Astrocyte of the hippocampus (primary cell): ENCODE data around the gene FAM163A.
A peak's percentile ranks its signal among the peaks of the same experiment; 100 is the strongest.
"Not testable (repeated sequence)": the region's sequence is repeated elsewhere in the genome, so short reads cannot be mapped to it uniquely, and the experiment has no call there.

ENCODE experiments used
- DNase-seq: peaks from one replicate; pipeline ENCODE4 v3.0.0; 2011; ENCODE audit warnings: low read depth, low spot score

The FAM163A gene

DNA sequence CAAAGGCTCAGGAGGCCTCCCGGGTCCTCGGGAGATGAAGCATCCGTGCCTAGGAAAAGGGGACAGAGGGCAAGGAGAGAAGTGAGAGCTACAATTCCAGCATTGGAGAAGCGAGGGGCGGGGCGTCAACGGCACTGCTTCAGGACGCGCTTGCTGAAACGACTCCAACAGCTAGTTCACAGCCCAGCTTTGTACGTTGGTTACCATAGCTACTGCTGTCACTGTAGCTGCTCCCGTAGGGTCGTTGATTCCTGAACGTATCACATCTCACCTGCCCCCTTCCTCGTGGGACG lies 71.4 kb downstream of the FAM163A start:
- DNase-seq: no peak

DNA sequence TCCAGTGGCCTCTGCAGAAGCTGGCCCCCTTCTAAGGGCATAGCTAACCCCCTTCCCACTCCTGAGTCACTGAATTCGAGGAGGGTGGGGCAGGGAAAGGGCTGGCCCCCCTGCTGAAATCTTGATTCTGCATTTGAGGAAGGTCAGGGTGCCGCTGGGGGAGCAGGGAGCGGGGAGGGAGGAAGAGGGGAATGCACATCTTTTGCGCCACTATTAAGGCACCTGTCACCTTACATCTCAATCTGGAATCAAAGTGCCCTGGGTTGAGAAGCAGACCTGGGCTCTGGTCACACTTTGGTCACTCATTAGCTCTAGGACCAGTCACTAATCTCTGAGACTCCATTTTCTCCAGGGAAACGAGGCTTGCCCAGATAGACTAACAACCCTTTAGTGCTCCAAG lies 72.5 kb downstream of the FAM163A start:
- DNase-seq: no peak

DNA sequence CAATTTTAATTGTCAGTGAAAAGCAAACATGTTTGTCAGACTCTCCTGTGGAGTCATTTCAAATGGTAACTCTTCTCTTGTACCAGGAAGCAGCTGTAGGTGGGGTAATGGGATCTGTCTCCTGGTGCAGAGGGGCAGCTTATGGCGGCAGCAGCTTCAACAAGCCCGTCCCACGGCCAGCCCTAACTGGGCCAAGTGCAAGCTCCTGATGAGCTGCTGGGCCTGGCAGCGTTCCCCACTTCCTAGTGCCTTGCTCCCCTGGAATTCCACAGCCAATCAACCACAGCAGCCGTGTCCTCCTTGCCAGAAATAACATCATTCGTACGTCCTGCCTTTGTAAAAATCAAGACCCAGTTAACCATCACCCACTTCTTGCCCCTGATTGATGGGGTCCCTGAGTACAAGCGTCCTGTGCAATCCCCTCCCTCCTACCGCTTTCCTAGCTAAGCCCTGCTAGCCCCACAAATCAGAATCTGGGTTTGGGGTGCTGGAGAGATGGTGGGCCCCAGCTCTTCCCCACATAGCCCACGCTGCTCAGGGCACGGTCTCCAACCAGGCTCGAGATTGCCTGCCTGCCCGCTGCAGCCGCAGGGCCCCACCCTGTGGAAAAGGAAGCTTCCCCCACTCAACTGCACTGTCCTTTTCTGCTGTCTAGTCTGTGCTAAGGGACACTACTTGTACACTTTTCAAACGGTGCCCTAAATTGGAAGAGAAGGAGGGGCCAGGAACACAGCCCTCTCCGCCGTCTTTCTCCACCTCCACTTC lies 73.3 kb downstream of the FAM163A start:
- DNase-seq: peak; percentile 82

DNA sequence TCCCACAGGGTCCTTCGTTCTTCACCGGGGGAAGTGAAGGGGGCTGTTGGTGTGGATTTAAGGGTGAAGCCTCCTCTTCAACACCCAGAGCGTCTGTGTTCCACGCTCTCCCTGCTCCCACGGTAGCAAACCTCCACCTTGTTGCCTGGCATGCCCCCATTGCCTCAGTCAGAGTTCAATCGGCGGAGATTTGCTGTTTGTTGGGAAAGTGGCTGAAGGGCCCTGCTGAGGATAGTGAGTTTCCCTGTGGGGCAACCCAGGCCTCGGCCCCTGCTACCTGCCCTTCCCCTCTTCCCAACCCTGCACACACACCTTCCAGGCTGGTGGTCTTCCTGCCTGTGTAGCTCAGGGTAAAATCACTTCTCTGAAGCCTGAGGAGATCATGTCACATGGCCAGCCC lies 74.0 kb downstream of the FAM163A start:
- DNase-seq: no peak

DNA sequence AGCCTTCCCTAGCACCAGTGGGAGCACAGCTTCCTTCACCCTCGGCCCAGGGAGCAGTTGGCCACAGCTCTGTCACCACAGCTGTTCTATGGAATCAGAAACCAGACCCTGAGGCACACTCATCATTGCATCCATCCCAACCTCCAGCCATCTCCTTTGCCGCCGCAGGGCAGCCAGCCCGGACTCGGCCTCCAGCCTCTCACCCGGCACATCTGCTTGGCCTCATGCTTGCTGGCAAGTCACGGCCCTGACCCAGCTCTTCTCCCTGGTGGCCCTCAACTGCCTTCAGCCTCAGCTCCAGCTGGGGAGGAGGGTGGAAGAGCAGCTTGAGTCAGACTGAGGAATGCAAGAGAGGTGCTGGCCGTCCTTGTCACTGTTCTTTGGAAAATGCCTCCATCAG lies 74.7 kb downstream of the FAM163A start:
- DNase-seq: no peak

DNA sequence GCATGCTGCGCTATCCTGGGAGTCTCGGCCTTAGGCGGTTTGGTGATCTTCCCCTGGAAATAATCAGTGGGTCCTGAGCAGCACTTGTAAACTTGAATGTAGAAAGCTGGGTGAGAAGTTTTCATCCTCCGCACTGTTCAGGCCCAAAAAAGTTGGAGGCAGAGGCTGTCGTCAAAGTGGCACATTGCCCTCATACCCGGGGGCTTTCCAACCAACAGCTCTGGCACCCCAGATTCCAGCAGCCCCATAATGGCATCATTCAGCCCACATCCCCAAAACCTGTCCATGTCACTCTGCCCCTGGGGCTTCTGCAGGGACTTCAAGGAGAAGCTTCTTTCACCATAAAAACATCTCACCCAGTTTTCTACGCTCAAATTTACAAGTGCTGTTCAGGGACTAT lies 75.2 kb downstream of the FAM163A start:
- no peak for DNase-seq

DNA sequence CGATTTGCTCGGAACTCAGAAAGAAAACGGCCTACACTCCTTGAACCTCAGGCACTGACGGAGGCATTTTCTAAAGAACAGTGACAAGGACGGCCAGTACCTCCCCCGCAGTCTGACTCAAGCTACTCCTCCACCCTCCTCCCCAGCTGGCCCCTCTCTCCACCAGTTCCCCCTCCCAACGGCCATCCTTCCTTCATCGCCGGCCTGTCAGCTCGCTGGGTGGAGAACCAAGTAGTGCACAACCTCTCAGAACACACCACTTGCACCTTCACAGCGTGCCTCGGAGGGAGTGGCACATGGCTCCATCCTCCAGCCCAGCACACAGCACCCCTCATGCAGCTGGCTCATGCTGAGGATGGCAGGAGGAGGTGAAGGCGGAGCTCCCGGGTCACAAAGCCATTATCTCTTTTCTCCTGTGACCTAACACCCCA lies 75.7 kb downstream of the FAM163A start:
- no peak for DNase-seq

DNA sequence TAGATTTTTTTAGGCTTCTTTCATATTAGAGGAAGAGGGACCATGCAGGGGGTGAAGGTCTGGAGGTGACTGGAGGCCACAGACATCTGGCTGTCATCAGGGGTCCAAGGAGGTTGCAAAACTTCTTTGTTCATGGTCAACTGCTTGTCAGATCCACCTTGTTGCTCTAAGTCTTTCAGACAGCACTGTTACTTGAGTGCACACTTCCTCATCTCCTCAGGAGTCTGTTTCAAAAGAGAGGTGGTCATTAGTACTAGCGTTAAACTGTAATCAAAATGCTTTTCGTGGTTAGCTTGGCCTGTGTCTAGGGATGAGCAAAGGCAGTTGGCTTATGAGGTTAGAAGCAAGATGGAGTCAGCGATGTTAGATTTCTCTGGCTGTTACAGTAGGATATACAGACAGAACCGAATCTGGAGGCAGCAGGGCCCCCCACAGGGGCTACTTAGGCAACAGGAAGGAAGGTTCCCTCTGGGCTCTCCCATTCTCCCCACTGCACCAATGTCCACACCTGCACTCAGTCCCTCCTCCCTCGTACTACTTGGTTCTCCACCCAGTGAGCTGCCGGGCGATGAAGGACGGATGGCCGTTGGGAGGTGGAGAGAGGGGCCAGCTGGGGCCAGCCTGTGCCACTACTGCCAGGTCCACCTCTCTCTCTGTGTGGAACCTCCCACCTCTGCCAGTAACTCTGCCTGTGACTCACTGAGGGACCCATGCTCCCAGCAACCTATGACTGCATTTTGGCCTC lies 77.3 kb downstream of the FAM163A start:
- DNase-seq: no peak

DNA sequence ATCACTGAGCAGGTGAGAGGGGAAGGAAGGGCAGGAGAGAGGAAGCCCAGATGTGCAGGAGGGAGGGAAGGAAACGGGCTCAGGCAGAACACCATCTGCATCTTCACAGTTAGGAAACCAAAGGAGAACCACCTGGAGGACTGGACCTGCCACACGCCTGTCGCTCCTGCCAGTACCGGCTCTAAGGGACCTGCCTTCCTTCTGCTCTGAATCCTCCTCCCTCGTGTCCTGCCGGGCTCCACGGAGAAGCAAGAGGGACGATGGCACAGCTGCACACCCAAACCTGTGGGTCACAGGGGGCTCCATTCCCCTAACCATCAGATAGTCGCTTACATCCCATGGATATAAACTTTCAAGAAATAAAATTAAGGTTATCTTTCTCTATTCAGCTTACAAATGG lies 78.4 kb downstream of the FAM163A start:
- DNase-seq: no peak

DNA sequence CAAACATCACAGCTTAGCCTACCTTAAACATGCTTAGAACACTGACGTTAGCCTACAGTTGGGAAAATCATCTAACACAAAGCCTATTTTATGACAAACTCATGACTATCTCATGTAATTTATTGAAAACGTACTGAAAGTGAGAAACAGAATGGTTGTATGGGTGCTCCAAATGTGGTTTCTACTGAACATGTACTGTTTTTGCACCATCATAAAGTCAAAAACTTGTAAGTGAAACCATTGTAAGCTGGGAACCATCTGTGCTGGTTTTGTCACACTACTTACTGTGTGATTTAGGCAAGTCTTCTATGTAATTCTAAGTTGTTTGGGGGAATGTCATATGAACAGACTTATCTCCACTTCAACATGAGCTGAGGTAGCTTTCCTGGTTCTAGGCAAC lies 79.0 kb downstream of the FAM163A start:
- DNase-seq: no peak

DNA sequence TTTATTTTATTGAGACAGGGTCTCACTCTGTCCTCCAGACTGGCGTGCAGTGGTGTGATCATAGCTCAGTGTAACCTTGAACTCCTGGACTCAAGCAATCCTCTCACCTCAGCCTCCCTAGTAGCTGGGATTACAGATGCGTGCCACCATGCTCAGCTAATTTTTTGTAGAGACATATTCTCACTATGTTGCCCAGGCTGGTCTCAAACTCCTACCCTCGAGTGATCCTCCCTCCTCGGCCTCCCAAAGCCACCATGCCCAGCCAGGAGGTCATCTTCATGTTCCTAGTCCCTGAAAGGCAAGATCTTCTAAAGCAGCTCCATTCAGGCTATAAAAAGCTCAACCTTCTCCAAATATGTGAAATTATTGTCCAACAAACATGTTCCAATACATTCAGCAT lies 80.6 kb downstream of the FAM163A start:
- DNase-seq: no peak

DNA sequence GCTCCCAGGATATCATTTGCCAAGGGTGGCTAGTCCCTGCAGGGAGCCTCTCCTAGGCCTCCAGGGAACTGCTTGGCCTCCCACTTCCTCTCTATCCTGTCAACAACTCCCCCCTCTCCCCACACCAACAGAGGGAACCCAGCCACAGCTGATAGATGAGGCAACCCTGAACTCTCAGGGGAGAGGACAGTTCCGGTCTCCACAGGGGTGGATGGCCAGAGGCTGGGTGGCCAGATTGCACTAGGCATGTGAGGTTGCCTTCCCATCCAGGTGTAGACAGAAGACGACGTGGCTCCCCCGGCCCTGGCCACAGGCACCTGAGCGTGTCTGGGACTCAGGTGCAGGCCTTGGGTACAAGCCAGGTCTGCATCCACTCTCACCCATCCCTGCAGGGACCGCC lies 81.2 kb downstream of the FAM163A start:
- no peak for DNase-seq

DNA sequence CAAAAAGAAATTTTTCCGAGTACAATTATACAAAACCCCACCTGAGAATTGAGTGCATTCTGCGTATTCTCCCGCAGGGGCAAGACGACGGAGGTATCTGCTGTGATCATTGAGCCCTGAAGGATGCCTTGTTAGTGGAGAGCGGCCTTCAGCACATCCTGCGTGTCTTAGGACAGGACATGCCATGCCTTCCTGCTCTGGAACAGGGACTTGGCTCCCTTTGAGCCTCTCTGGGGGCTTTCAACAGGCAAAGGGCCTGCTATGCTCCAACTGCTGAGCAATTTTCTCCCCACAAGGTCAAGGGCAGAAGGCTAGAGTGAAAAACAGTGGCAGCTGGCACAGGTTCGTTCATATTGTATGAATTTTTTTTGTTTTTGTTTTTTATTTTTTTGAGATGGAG lies 82.1 kb downstream of the FAM163A start:
- DNase-seq: no peak

DNA sequence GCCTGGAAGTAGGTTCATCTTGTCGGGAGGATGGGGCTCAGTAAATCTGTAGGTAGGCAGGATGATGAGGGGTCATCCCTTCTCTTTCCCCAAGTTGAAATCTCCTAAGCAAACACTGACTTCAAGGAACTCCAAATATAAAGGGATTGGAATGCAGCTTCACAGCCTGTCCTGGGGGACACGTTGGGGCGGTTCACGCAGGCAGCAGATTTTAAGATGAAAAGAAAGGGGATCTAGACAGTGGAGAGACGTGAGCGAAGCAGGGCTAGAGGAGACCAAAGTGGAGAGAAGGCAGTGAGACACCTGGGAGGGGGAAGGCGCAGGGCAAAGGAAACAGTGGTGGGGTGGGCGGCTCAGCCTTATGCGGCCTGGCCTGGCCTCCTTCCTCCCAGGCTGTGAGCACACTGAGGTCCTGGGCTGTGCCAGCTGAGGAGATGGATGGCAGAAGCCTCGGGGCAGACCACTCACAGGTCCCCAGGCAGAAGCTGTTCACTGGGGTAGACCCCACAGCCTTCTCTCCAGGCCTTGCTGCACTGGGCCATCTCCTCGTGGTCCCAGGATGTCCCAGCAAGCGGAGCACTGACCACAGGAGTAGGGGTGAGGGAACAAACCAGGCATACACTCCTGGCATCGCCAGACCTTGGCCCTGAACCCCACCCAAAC lies 82.8 kb downstream of the FAM163A start:
- no peak for DNase-seq

DNA sequence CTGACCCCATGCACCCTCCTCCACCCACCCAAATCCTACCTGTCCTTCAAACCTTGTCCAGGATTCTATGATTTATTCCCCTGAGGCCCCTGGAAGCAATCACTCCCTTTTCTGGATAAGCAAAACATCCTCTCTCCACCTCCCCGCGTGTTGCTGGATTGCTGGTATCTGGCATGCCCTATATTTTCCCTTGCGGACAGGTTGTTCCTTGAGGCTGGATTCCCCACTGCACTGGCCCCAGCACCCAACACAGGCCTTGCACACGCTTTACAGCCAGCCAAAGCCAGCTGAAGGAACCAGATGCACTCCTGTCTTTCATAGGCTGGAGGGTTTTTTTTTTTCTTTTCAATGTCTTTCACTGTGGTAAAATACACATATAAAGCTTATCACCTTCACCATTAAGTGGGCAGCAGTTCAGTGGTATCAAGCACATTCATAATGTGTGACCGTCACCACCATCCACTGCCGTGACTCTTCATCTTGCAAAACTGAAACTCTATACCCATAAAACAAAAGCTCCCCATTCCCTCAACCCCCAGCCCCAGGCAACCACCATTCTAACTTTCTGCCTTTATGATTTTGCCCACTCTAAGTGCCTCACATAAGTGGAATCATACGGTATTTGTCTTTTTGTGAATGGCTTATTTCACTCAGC lies 83.7 kb downstream of the FAM163A start:
- no peak for DNase-seq

DNA sequence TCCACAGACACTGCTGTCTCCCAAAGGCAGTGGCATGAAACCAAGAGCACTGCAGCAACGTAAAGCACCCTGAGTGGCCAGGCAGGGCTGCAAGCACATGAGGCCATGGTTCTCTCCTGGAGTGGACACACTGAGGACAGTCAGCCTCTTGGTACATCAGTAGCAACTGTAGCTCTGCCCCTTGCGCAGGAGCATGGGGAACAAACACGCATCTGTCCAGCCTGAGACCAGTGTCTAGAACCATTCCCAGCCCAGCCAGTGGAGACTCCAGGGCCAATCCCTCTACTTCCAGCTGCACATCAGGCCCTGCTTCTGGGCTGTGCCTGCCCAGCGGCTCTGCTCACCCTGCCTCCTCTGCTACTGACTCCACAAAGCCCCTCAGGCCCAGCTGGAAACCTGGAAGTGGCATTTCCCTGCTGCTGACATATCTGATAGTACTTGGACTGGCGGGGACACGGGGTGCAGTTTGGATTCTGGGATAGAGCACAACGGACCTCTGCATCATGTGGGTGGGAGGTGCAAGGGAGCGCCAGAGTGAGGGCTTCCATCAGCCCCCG lies 85.5 kb downstream of the FAM163A start:
- DNase-seq: no peak

DNA sequence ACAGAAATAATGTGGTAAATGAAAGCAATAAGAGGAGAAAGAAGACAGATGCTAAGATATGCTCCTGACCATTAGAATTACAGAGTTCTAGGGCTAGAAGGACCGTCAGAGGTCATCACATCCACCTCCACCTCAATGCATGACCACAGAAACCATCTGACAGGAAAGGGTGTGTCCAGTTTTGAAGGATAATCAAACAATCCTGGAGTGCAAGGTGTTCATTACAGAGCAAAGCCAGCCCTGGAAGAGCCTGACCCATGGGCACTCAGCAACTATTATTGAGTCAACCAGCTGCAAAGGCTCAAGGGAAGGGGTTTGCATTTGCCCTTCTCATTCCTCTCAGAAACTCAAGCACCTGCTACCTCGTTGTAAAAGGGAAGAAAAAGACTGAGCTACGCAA lies 88.1 kb downstream of the FAM163A start:
- DNase-seq: no peak

DNA sequence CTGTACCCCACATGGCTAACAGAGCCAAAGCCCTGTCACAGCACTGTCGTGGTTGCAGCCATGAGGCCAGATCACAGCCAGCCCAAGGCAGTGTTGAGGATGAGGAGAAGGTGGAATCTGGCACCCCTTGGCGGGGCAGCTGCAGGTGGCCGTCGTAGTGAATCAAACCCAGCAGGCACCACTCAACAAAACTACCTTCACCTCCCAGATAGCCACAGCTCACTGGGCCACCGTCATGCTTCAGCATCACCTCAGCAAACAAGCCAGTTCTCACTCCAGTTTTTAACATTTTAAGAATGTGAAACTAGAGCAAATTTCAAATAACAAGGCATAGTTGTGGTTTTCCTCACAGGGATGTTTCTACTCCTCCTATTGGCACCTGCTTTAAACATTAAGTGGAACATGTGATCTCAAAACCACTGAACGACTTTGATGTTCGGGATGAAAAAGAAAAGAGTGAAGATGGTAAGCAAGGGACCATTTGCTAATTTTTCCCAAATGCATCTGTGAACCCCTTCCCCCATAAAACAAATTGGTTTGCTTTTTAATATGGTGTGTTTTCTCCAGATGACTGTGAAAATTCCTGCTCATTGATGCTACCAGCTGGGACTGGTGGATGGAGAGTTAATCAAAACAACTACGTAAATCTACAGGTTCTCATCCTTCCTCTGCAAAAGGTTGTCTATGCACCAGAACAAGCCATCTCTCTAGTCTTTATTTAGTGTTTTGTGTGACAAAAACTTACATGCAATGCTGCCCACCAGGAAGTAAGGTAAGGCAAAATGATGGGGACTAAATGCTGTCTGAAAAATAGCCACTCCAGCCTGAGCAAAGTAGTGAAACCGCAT lies 89.0 kb downstream of the FAM163A start:
- peak; percentile 67 for DNase-seq

DNA sequence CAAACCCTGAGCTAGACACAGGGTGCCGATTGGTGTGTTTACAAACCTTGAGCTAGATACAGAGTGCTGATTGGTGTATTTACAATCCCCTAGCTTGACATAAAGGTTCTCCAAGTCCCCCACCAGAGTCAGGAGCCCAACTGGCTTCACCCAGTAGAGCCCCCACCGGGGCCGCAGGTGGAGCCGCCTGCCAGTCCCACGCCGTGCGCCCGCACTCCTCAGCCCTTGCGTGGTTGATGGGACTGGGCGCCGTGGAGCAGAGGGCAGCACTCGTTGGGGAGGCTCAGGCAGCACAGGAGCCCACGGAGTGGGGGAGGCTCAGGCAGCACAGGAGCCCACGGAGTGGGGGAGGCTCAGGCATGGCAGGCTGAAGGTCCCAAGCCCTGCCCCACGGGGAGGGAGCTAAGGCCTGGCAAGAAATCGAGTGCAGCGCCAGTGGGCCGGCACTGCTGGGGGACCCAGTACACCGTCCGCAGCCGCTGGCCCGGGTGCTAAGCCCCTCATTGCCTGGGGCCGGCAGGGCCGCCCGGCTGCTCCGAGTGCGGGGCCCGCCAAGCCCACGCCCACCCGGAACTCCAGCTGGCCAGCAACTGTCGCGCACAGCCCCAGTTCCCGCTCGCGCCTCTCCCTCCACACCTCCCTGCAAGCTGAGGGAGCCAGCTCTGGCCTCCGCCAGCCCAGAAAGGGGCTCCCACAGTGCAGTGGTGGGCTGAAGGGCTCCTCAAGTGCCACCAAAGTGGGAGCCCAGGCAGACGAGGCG lies 93.8 kb downstream of the FAM163A start:
- not testable (repeated sequence) for DNase-seq

DNA sequence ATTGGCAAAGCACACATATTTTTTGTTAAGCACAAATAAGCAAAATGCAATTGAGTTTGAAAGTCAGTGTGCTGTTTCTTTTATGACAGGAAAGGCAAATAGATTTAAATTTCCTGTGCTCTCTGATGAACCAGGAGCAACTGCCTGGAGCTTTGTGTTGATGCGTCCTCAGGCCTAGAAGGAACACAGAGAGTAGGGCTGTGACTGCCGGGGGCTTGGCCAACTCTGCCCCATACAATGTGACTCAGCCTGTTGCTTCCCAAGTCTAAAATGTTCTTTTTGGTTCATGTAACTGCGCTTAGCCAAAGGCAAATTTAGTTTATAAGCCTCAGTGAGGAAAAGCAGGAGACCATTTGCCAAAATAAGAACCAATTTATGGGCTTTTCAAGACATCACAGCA lies 97.0 kb downstream of the FAM163A start:
- no peak for DNase-seq
